Calu3 (cell line): Measurements from ENCODE around the gene LRRK1. TPM values are rescaled to one million over a fixed set of nuclear protein-coding genes. Genes with fewer than 3 reads are reported as not detected.

Experiments used
- BruUV-seq: library from RNA; stranded (reverse); fragments of 400-500 nt; replicated peaks from 2 replicates; lab custom pipeline; 2021; lab: Mats Ljungman, UMichigan
- CTCF ChIA-PET: fragments of 300-600 bp; sonication (Branson Sonifier 250); formaldehyde crosslinking; loops from one replicate; lab custom pipeline; 2022; ENCODE audit warnings: antibody characterized with exemption; lab: Charles Lee
- DNase-seq: peaks from one replicate; pipeline ENCODE4 v3.0.0; 2022
- H3K27ac Mint-ChIP-seq: one replicate; pipeline ENCODE4 v1.8.0; 2022; ENCODE audit warnings: mixed read lengths; ENCODE audit not compliant: unreplicated experiment
- H3K27me3 Mint-ChIP-seq: one replicate; pipeline ENCODE4 v1.8.0; 2022; ENCODE audit warnings: mixed read lengths; ENCODE audit not compliant: unreplicated experiment
- H3K36me3 Mint-ChIP-seq: one replicate; pipeline ENCODE4 v1.8.0; 2022; ENCODE audit warnings: mild to moderate bottlenecking, moderate library complexity, mixed read lengths; ENCODE audit not compliant: insufficient read depth, unreplicated experiment
- H3K4me1 Mint-ChIP-seq: one replicate; pipeline ENCODE4 v1.8.0; 2022; ENCODE audit warnings: mild to moderate bottlenecking, low read depth, mixed read lengths; ENCODE audit not compliant: unreplicated experiment
- H3K4me3 Mint-ChIP-seq: one replicate; pipeline ENCODE4 v1.8.0; 2022; ENCODE audit warnings: mild to moderate bottlenecking, low read depth, moderate library complexity, mixed read lengths; ENCODE audit not compliant: unreplicated experiment
- H3K9me3 Mint-ChIP-seq: one replicate; pipeline ENCODE4 v1.8.0; 2022; ENCODE audit warnings: low read depth, mixed read lengths; ENCODE audit not compliant: unreplicated experiment
- intact Hi-C: fragments of 100-400 bp; cut with micrococcal nuclease; formaldehyde crosslinking; loops from one replicate; pipeline ENCODE4 v1.10.0; 2022; ENCODE audit not compliant: unreplicated experiment
- total RNA-seq: library from RNA; stranded (reverse); gene quantifications from 2 replicates; pipeline ENCODE4 v1.2.3, GENCODE V29; 2022
- TF ChIP-seq, protein P1 (sequence below): fragments of 200-600 bp; IDR thresholded peaks from one replicate; pipeline ENCODE4 v1.8.0; 2022; ENCODE audit warnings: antibody characterized with exemption; ENCODE audit not compliant: unreplicated experiment

Gene LRRK1
- total RNA-seq, 1 experiment from 2014 or later = 21.3 TPM

DNA sequence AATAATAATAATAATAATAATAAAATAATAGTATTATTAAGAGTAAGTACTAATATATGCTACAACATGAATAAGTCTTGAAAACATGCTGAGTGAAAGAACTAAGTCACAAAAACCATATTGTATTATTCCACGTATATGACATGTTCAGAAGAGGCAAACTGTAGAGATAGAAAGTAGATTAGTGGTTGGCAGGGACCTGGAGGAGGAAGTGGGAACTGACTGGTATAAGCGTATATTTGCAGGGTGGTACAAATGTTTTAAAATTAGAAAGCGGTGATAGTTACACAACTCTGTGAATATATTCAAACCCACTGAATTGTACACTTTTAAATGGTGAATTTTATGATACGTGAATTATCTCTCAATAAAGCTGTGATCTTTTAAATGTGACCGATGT, 32.8 kb downstream of the LRRK1 start:
- DNase-seq = no peak
- Mint-ChIP-seq H3K9me3 (no peaks in the 10 kb centered on the region), H3K36me3 (no peaks in the 10 kb centered on the region), H3K4me1 (no peaks in the 10 kb centered on the region), H3K27ac (no peak overlapping the region), H3K27me3 (no peaks in the 10 kb centered on the region), H3K4me3 (no peak overlapping the region)
- CTCF ChIA-PET = no interaction called here
- TF ChIP-seq, protein P1, sequence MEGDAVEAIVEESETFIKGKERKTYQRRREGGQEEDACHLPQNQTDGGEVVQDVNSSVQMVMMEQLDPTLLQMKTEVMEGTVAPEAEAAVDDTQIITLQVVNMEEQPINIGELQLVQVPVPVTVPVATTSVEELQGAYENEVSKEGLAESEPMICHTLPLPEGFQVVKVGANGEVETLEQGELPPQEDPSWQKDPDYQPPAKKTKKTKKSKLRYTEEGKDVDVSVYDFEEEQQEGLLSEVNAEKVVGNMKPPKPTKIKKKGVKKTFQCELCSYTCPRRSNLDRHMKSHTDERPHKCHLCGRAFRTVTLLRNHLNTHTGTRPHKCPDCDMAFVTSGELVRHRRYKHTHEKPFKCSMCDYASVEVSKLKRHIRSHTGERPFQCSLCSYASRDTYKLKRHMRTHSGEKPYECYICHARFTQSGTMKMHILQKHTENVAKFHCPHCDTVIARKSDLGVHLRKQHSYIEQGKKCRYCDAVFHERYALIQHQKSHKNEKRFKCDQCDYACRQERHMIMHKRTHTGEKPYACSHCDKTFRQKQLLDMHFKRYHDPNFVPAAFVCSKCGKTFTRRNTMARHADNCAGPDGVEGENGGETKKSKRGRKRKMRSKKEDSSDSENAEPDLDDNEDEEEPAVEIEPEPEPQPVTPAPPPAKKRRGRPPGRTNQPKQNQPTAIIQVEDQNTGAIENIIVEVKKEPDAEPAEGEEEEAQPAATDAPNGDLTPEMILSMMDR = no peak
- no TSS peak for BruUV-seq
- intact Hi-C loops = no loop called here

DNA sequence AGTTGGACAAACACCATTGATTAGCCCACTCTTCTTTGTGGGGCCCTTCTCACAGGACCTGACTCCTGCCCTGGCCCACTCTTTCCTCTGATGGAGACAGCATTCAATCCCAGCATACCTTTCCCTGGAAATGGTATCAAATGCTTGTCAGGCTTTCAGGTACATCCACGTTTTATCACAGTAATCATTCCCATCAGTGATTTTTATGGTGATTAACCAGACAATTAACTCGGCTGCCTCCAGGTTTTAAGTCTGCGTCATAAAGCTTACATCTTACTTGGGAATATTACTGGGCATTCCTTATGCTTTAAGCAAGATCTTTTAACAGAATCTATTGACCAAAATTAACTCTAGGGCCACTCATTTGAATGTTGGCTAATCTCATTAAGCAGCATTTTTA, 33.4 kb downstream of the LRRK1 start:
- H3K4me3 Mint-ChIP-seq = no peak overlapping the region
- no peaks in the 10 kb centered on the region for H3K27me3 Mint-ChIP-seq
- no TSS peak for BruUV-seq
- TF ChIP-seq, protein P1 = no peak
- no peak for DNase-seq
- intact Hi-C loops = no loop called here
- no peaks in the 10 kb centered on the region for H3K9me3 Mint-ChIP-seq
- CTCF ChIA-PET = no interaction called here
- no peaks in the 10 kb centered on the region for H3K36me3 Mint-ChIP-seq
- no peak overlapping the region for H3K27ac Mint-ChIP-seq
- H3K4me1 Mint-ChIP-seq = peaks cover 4% of the 10 kb centered on the region

DNA sequence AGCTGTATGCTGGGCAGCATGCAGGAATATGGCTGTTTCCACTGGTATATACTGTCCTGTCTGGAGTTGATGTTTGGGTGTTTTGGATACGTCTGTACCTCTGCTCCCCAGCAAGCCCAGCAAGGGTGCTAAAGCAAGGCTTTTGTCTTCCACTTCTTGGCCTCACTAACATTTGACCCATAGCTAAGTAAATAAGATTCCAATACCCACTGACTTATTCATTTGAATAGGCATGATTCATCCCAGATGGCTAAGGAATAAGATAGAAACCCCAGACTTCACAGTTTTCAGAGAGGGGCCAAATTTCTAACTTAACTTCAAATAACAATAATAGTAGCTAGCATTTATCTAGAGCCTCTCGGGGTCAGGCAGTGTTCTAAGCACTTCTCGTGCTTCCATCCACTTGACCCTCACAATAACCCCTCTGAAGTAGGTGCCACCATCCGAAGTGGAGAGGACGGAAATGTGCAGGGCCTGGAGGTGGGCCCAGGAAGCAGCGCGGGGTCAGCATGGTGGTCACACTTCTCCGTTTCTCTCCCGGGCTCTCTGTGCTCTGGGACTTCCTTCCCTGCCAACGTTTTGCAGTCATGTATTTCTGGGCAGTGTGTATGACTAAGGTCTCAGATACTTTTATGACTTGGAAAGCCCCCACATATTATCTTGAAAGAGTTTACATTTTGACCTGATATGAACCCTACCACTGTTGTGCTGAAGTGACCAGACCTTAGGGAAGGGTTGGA, 39.3 kb downstream of the LRRK1 start:
- CTCF ChIA-PET = interaction anchor here (1.0 to 1.2 kb wide), 2 partner anchors 28 to 50 kb away, joined by 3 to 4 read pairs; no protein-coding TSS in a partner anchor
- intact Hi-C loops = no loop called here
- BruUV-seq = no TSS peak

GRCh38 chr15:100959066-100960050, 40.2 kb downstream of the LRRK1 start:
- no peak for DNase-seq
- Mint-ChIP-seq H3K4me1 (peaks cover 23% of the 10 kb centered on the region), H3K27ac (no peak overlapping the region), H3K9me3 (no peaks in the 10 kb centered on the region), H3K36me3 (no peaks in the 10 kb centered on the region), H3K27me3 (no peaks in the 10 kb centered on the region), H3K4me3 (no peak overlapping the region)
- intact Hi-C loops = no loop called here
- TF ChIP-seq, protein P1 = no peak
- BruUV-seq = no TSS peak
- CTCF ChIA-PET = interaction anchor here (1.2 kb wide), 1 partner anchor 49 kb away, joined by 4 read pairs; no protein-coding TSS in a partner anchor

More for the DNA sequence above, 39.3 kb downstream of the LRRK1 start:
- Mint-ChIP-seq H3K27ac (no peak overlapping the region), H3K27me3 (no peaks in the 10 kb centered on the region), H3K36me3 (no peaks in the 10 kb centered on the region), H3K4me3 (no peak overlapping the region), H3K9me3 (no peaks in the 10 kb centered on the region), H3K4me1 (peaks cover 23% of the 10 kb centered on the region)
- DNase-seq = no peak
- TF ChIP-seq, protein P1 = no peak
